Thoracic aorta (tissue), 2 donors: ENCODE data around the gene C5AR2. TPM values are rescaled to one million over a fixed set of nuclear protein-coding genes. Genes with fewer than 3 reads are reported as not detected.

Experiments used
- ATAC-seq: fragments of 150-250 bp; one replicate; pipeline ENCODE4 v1.8.0; 2017; ENCODE audit warnings: low read depth; ENCODE audit not compliant: insufficient number of reproducible peaks, low FRiP score
- DNase-seq: peaks from one replicate; pipeline ENCODE4 v3.0.0-alpha.2; 2020; ENCODE audit warnings: low spot score
- H3K27ac ChIP-seq, 2 donors: fragments of 200-600 bp; sonication (generic); 1 replicate in 1 of 2; 2 replicates in 1 of 2; pipeline ENCODE4 v1.5.1; 2016; ENCODE audit warnings: mild to moderate bottlenecking in 2 of 2, moderate library complexity in 2 of 2
- H3K27me3 ChIP-seq: fragments of 200-600 bp; sonication (generic); replicated peaks from 2 replicates; pipeline ENCODE4 v1.6.0; 2016; ENCODE audit warnings: mild to moderate bottlenecking; ENCODE audit not compliant: insufficient read depth
- H3K36me3 ChIP-seq: fragments of 200-600 bp; sonication (generic); one replicate; pipeline ENCODE4 v1.5.1; 2016
- H3K4me1 ChIP-seq, 2 donors: fragments of 200-600 bp; sonication (generic); 1 replicate in 1 of 2; 2 replicates in 1 of 2; pipeline versions ENCODE4 v1.5.1 to v1.6.0; 2016; ENCODE audit warnings: low read depth in 2 of 2, mild to moderate bottlenecking in 1 of 2; ENCODE audit not compliant: control insufficient read depth in 1 of 2
- H3K4me3 ChIP-seq: fragments of 200-600 bp; sonication (generic); 2 replicates; pipeline ENCODE4 v1.5.1; 2016; ENCODE audit warnings: mild to moderate bottlenecking
- H3K9me3 ChIP-seq: fragments of 200-600 bp; sonication (generic); 2 replicates; pipeline ENCODE4 v1.5.1; 2016
- CTCF ChIP-seq: fragments of 200-600 bp; sonication (generic); IDR thresholded peaks from one replicate; pipeline ENCODE4 v1.5.1; 2019; ENCODE audit warnings: antibody characterized with exemption
- total RNA-seq, 2 donors: library from RNA; depleted of rRNA; stranded (reverse); fragments of >200 nt; gene quantifications; one replicate each; pipeline versions ENCODE4 v1.1.0 to v1.2.3, GENCODE V29; 2016

The C5AR2 gene
- total RNA-seq, 2 donors from 2014 or later, result 10.3 to 25.7 TPM

- Histone ChIP-seq H3K9me3 (no peaks in the 10 kb centered on the region), H3K4me3 (no peak overlapping the region), H3K27me3 (no peaks in the 10 kb centered on the region), H3K4me1 (no peaks in the 10 kb centered on the region), H3K27ac (no peak overlapping the region), H3K36me3 (peaks cover 54% of the 10 kb centered on the region)
- no peak for DNase-seq
- no peak for ATAC-seq
- TF ChIP-seq CTCF, result no peak
These were observed 40.6 kb downstream of the C5AR2 start for GRCh38 chr19:47372603-47373002.

- peaks cover 54% of the 10 kb centered on the region for H3K36me3 ChIP-seq
- DNase-seq (no peak), ATAC-seq (no peak)
- TF ChIP-seq CTCF, result no peak
- no peak overlapping the region for H3K27ac ChIP-seq
- no peaks in the 10 kb centered on the region for H3K4me1 ChIP-seq
- H3K9me3 ChIP-seq, result no peaks in the 10 kb centered on the region
- no peak overlapping the region for H3K4me3 ChIP-seq
- no peaks in the 10 kb centered on the region for H3K27me3 ChIP-seq
These were observed 41.6 kb downstream of the C5AR2 start for GRCh38 chr19:47373246-47374240.

DNA sequence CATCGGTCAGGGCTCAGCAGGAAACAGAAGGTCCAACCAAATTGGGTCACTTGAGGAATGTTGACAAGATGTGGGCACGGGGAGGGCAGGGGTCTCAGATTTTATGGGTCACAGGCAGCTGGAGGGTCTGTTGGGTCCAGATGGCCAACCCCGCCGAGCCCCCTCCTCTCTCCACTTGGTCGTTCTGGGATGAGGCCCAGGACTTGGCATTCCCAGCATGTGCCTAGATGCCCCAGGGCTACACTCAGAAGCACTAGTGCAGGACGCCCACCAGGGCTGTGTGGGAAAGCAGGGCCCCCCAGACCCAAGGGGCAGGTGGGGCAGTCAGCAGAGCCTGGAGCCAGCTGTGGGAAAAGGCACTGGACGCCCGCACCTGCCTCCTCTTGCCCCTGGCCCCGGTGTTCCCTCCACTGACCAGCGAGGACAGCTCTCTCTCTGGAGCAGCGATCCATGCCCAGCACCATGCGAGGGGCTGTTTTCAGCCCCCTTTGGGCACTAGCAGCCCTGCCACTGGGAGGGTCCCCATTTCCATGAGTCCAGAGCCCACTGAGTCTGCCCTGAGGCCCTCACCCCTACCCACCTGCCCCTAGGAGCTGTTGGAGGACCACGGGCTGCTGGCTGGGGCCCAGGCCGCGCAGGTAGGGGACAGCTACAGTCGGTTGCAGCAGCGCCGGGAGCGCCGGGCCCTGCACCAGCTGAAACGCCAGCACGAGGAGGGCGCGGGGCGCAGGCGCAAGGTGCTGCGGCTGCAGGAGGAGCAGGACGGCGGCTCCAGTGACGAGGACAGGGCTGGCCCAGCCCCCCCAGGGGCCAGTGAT lies 43.1 kb downstream of the C5AR2 start:
- DNase-seq (no peak), ATAC-seq (no peak)
- no peaks in the 10 kb centered on the region for H3K9me3 ChIP-seq
- no peak overlapping the region for H3K27ac ChIP-seq
- no peaks in the 10 kb centered on the region for H3K27me3 ChIP-seq
- no peak overlapping the region for H3K4me3 ChIP-seq
- peaks cover 57% of the 10 kb centered on the region for H3K36me3 ChIP-seq
- TF ChIP-seq CTCF, result no peak
- H3K4me1 ChIP-seq, result no peaks in the 10 kb centered on the region

DNA sequence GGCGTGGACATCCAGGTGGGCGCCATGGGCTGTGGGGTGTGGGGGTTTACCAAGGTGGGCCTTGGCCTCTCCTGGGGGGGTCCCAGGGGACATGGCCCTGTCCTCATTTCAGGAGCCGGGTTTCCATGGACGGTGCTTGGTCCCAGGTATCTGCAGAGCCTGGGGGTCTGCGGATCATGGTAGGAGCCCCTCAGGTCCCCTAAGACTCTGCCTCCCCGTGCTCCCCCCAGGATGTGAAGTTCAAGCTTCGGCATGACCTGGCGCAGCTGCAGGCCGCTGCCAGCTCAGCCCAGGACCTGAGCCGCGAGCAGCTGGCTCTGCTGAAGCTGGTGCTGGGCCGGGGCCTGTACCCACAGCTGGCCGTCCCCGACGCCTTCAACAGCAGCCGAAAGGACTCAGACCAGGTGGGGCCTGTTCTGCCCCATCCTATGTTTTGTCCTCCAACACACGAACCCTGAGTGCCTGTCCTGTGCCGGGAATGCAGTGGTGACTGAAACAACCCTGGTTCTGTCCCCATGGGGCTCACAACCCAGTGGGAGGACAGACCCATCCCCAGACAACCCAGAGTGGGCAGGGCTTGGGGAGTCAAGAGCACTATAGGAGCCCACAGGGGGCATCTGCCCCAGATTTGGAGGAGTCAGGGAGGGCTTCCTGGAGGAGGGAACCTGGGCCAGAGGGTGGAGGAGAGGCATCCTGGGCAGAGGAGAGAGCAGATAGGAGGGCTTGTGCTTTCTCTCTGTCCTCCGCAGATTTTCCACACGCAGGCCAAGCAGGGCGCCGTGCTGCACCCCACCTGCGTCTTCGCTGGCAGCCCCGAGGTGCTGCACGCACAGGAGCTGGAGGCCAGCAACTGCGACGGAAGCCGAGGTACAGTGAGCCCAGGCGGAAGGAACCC lies 44.0 kb downstream of the C5AR2 start:
- H3K27me3 ChIP-seq, result no peaks in the 10 kb centered on the region
- peaks cover 63% of the 10 kb centered on the region for H3K36me3 ChIP-seq
- TF ChIP-seq CTCF, result no peak
- DNase-seq, result no peak
- no peaks in the 10 kb centered on the region for H3K4me1 ChIP-seq
- H3K27ac ChIP-seq, result no peak overlapping the region
- H3K4me3 ChIP-seq, result no peak overlapping the region
- H3K9me3 ChIP-seq, result no peaks in the 10 kb centered on the region
- no peak for ATAC-seq
